Measurements from ENCODE around the gene CPNE4. TPM values are rescaled to one million over a fixed set of nuclear protein-coding genes. Genes with fewer than 3 reads are reported as not detected.

The CPNE4 gene
- total RNA-seq, 2 donors from 2014 or later = not detected

DNA sequence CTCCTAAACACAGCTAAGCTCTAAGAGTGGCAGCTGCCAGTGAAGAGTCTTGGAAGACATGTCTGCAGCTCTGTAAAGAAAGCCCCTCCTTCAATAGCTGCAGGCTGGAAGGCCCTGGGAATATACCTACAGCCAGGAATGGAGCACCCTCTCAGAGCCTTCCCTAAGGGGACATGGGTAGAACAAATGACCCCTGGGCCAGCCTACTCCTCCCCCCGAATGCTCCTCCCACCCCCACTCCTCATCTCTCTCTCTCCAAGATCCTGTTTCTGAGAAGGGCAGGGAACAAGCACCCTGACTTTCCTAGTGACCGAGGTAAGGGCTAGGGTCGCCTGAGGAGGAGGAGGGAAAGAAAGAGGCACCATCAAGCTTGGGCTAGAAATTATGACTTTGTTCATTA is 20.7 kb downstream of the CPNE4 start:
- Histone ChIP-seq H3K27me3 (no peaks in the 10 kb centered on the region), H3K27ac (no peak overlapping the region), H3K36me3 (replicated peaks in 1 of 2; ENCODE audit: insufficient read depth in 1 of 2, low read depth in 2 of 2) (no peaks in the 10 kb centered on the region), H3K4me1 (no peaks in the 10 kb centered on the region), H3K9me3 (no peaks in the 10 kb centered on the region), H3K4me3 (no peak overlapping the region)
- DNase-seq = no peak
- TF ChIP-seq POLR2A (IDR thresholded peaks at IDR 0.05) = no peak
- TF ChIP-seq, protein P1, sequence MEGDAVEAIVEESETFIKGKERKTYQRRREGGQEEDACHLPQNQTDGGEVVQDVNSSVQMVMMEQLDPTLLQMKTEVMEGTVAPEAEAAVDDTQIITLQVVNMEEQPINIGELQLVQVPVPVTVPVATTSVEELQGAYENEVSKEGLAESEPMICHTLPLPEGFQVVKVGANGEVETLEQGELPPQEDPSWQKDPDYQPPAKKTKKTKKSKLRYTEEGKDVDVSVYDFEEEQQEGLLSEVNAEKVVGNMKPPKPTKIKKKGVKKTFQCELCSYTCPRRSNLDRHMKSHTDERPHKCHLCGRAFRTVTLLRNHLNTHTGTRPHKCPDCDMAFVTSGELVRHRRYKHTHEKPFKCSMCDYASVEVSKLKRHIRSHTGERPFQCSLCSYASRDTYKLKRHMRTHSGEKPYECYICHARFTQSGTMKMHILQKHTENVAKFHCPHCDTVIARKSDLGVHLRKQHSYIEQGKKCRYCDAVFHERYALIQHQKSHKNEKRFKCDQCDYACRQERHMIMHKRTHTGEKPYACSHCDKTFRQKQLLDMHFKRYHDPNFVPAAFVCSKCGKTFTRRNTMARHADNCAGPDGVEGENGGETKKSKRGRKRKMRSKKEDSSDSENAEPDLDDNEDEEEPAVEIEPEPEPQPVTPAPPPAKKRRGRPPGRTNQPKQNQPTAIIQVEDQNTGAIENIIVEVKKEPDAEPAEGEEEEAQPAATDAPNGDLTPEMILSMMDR (IDR thresholded peaks at IDR 0.05) = no peak
- WGBS, 2 donors = 36 to 53% methylated on average over 3 of the region's 3 CpGs
- no peak for ATAC-seq
- intact Hi-C loops (cut with DNase I) = no loop called here

DNA sequence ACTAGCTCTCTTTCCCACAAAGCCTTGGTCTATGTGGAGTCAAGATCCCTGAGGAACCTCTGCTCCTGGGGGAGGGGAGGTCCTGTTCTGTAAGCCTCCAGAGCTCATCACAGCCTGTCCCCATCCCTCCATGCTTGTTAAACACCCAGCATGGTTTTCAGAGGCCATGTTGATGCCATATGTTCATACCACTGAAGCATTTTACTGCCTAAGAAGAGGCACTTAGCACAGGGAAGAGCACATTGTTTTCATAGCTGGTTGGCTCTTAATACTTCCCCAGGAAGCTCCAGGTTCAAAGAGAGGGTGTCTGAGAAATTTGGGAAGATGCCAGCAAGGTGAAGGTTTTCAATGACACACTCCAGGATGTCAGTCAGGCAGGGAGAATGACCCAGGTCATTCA is 25.6 kb downstream of the CPNE4 start:
- intact Hi-C loops (cut with DNase I) = no loop called here
- no peak overlapping the region for H3K4me3 ChIP-seq
- H3K4me1 ChIP-seq = no peaks in the 10 kb centered on the region
- H3K27me3 ChIP-seq = no peaks in the 10 kb centered on the region
- no peaks in the 10 kb centered on the region for H3K9me3 ChIP-seq
- ATAC-seq = no peak
- TF ChIP-seq, protein P1 (IDR thresholded peaks at IDR 0.05) = no peak
- no peak for TF ChIP-seq POLR2A (IDR thresholded peaks at IDR 0.05)
- no peak for DNase-seq
- H3K27ac ChIP-seq = no peak overlapping the region
- H3K36me3 ChIP-seq (replicated peaks in 1 of 2; ENCODE audit: insufficient read depth in 1 of 2, low read depth in 2 of 2) = no peaks in the 10 kb centered on the region

DNA sequence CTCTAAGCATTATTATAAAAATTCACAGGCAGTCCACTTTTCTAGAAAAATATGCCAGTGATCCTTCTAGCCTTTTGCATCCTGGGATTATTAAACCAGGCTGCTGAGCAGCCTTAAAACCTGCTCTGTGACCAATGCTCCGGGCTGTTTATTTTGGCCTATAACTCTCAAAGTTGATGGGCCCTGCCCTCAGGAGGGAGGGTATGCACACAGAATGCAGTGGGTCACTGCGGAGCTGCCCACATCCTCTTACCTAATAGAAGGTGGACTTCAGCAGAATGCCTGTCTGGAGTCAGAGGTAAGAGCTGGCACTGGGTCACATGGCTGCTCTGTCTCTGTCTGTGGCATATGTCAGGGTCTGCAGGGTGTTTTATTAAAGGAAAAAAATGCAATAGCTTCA is 26.0 kb downstream of the CPNE4 start:
- H3K4me3 ChIP-seq = no peak overlapping the region
- ATAC-seq (no peak), DNase-seq (no peak)
- no peaks in the 10 kb centered on the region for H3K4me1 ChIP-seq
- TF ChIP-seq, protein P1 (IDR thresholded peaks at IDR 0.05) = no peak
- no peak for TF ChIP-seq POLR2A (IDR thresholded peaks at IDR 0.05)
- H3K36me3 ChIP-seq (replicated peaks in 1 of 2; ENCODE audit: insufficient read depth in 1 of 2, low read depth in 2 of 2) = no peaks in the 10 kb centered on the region
- no peak overlapping the region for H3K27ac ChIP-seq
- WGBS, 2 donors = 32 to 35% methylated on average over 2 of the region's 2 CpGs
- H3K27me3 ChIP-seq = no peaks in the 10 kb centered on the region
- intact Hi-C loops (cut with DNase I) = no loop called here
- H3K9me3 ChIP-seq = no peaks in the 10 kb centered on the region

DNA sequence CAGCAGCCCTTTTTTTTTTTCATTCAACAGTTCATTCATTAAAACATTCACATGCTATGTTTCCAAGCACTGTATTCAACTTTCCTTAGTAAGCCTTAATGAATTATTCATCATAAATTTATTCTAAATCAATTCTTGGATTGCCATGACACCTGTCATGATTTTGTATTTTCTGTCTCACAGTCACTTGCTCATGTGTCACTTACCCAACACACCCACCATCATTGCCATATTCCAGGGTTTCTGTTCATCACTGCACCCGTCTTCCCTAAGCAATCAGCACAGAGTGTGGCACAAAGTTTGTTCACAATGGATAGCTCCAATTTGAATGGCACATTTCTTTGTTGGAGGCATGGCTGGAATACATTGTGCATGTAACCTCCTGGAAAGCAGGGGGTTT is 27.2 kb downstream of the CPNE4 start:
- no peak for DNase-seq
- Histone ChIP-seq H3K4me1 (no peaks in the 10 kb centered on the region), H3K4me3 (no peak overlapping the region), H3K9me3 (no peaks in the 10 kb centered on the region), H3K27ac (no peak overlapping the region), H3K36me3 (replicated peaks in 1 of 2; ENCODE audit: insufficient read depth in 1 of 2, low read depth in 2 of 2) (no peaks in the 10 kb centered on the region), H3K27me3 (no peaks in the 10 kb centered on the region)
- 0 to 11% methylated on average over 1 of the region's 1 CpG for WGBS, 2 donors
- intact Hi-C loops (cut with DNase I) = no loop called here
- TF ChIP-seq POLR2A (IDR thresholded peaks at IDR 0.05) = no peak
- TF ChIP-seq, protein P1 (IDR thresholded peaks at IDR 0.05) = no peak
- no peak for ATAC-seq

DNA sequence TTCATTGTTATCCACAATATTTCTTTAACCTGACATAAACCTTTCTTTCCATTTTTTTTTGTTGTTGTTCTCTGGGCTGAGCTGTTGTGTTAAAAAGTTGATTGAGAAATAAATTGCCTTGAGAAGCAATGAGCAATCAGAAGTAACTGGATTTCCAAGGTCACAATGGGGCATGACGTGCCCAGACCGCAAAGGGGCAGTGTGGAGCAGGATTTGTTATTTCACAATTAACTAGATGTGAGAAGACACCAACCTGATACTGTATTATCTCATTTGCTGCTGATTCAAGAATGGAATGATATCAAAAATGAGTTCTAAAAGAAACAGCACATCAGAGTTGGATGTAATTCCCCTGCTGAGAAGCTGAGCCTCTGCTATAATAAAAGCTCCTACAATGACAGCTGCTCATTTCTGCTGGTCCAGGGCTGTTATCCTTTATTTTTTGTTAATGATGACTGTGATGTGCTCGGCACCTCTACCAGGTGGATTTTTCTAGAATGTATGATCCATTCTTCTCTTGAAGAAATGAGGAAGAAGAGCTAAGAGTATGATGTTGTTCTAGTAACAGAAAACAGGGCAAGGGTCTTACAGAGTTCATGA is 28.1 kb downstream of the CPNE4 start:
- no peaks in the 10 kb centered on the region for H3K4me1 ChIP-seq
- intact Hi-C loops (cut with DNase I) = no loop called here
- H3K27ac ChIP-seq = no peak overlapping the region
- H3K27me3 ChIP-seq = no peaks in the 10 kb centered on the region
- H3K36me3 ChIP-seq (replicated peaks in 1 of 2; ENCODE audit: insufficient read depth in 1 of 2, low read depth in 2 of 2) = no peaks in the 10 kb centered on the region
- WGBS, 2 donors = 9 to 15% methylated on average over 3 of the region's 3 CpGs
- H3K4me3 ChIP-seq = no peak overlapping the region
- ATAC-seq (peak; percentile 45), DNase-seq (peak; percentile 27 to 46 (median 42))
- TF ChIP-seq, protein P1 (IDR thresholded peaks at IDR 0.05) = peak in 6 of 7 experiments; percentile 25 to 58 (median 54)
- no peak for TF ChIP-seq POLR2A (IDR thresholded peaks at IDR 0.05)
- no peaks in the 10 kb centered on the region for H3K9me3 ChIP-seq

Measured in body of pancreas (tissue), 4 donors.